HepG2 (cell line): ENCODE results near the gene EBP. TPM values are rescaled to one million over a fixed set of nuclear protein-coding genes. Genes with fewer than 3 reads are reported as not detected.

Experiments
- ATAC-seq: fragments of 200-7000 bp; cut with Tn5 transposase; 3 replicates; pipeline ENCODE4 v1.9.1; 2020; ENCODE audit warnings: mild to moderate bottlenecking, moderate library complexity
- BruUV-seq: library from RNA; stranded (reverse); fragments of 400-500 nt; replicated peaks from 2 replicates; lab custom pipeline; 2021; lab: Mats Ljungman, UMichigan
- CTCF ChIA-PET: fragments of 300-600 bp; formaldehyde crosslinking; extraction: SDS; loops from one replicate; lab custom pipeline; 2021; ENCODE audit warnings: low total read pairs, inconsistent platforms, low intra/inter-chr PET ratio; lab: Yijun Ruan, JAX
- POLR2A ChIA-PET: fragments of 350-600 bp; sonication (Branson Sonifier 250); formaldehyde crosslinking; loops from one replicate; lab custom pipeline; 2020; ENCODE audit warnings: antibody characterized with exemption, inconsistent platforms; lab: Yijun Ruan, JAX
- DNase-seq: peaks from one replicate; pipeline ENCODE4 v3.0.0-alpha.2; 2015; ENCODE audit warnings: low spot score
- FAIRE-seq: peaks from 3 replicates; lab custom pipeline; 2011; peaks lifted over from hg19 to GRCh38; lab: Jason Lieb, UNC
- H2AFZ ChIP-seq: one replicate; pipeline ENCODE4 v1.6.1; 2011; ENCODE audit warnings: low read length, inconsistent platforms
- H3K27ac ChIP-seq: fragments of 300-600 bp; 3 replicates; pipeline ENCODE4 v1.8.0; 2011; ENCODE audit warnings: mixed run types, mild to moderate bottlenecking, mixed read lengths, low read length, inconsistent platforms; ENCODE audit not compliant: insufficient read depth; ENCODE audit errors: extremely low read length
- H3K27me3 ChIP-seq, 2 experiments: fragments of 200-600 bp in 1 of 2; 2 replicates in 1 of 2; 3 replicates in 1 of 2; pipeline versions ENCODE4 v1.6.0 to v1.8.0; 2011; ENCODE audit warnings: low read length in 2 of 2, mild to moderate bottlenecking in 2 of 2, moderate library complexity in 2 of 2, inconsistent platforms in 1 of 2; ENCODE audit not compliant: insufficient read depth in 2 of 2, control insufficient read depth in 1 of 2
- H3K36me3 ChIP-seq, 2 experiments: fragments of 200-600 bp in 1 of 2; replicated peaks in 1 of 2; 2 replicates in 1 of 2; 3 replicates in 1 of 2; pipeline versions ENCODE4 v1.5.1 to v1.8.0; 2011; ENCODE audit warnings: low read length in 2 of 2, inconsistent platforms in 1 of 2; ENCODE audit not compliant: insufficient read depth in 2 of 2, control insufficient read depth in 1 of 2
- H3K4me1 ChIP-seq: 2 replicates; pipeline ENCODE4 v1.5.1; 2012; ENCODE audit warnings: low read length, inconsistent platforms; ENCODE audit not compliant: insufficient read depth
- H3K4me2 ChIP-seq: 2 replicates; pipeline ENCODE4 v1.6.0; 2011; ENCODE audit warnings: low read depth, low read length, inconsistent platforms
- H3K4me3 ChIP-seq, 3 experiments: fragments of 200-600 bp in 1 of 3; sonication (generic), shearing (Covaris generic) in 1 of 3; replicated peaks in 1 of 3; 2 replicates each; pipeline ENCODE4 v1.5.1; 2011 to 2016; ENCODE audit warnings: low read length in 3 of 3, inconsistent platforms in 2 of 3, low read depth in 2 of 3, mild to moderate bottlenecking in 2 of 3, control low read depth in 1 of 3, mixed read lengths in 1 of 3; ENCODE audit not compliant: insufficient read depth in 1 of 3
- H3K79me2 ChIP-seq: one replicate; pipeline ENCODE4 v1.6.1; 2011; ENCODE audit warnings: low read length, inconsistent platforms; ENCODE audit not compliant: insufficient read depth
- H3K9ac ChIP-seq: 2 replicates; pipeline ENCODE4 v1.6.0; 2011; ENCODE audit warnings: mild to moderate bottlenecking, low read depth, low read length, inconsistent platforms; ENCODE audit not compliant: insufficient read depth
- H3K9me3 ChIP-seq: 2 replicates; pipeline ENCODE4 v1.5.1; 2012; ENCODE audit warnings: mild to moderate bottlenecking, low read length
- H4K20me1 ChIP-seq: 2 replicates; pipeline ENCODE4 v1.6.0; 2011; ENCODE audit warnings: inconsistent platforms, mild to moderate bottlenecking, low read length, moderate library complexity; ENCODE audit not compliant: insufficient read depth
- ATF4 ChIP-seq, 2 experiments: fragments of 450-650 bp in 1 of 2; sonication (generic) in 1 of 2; formaldehyde crosslinking; IDR thresholded peaks; 2 replicates each; pipeline versions ENCODE4 v1.5.0 to v1.8.0; 2020 to 2022; ENCODE audit warnings: mild to moderate bottlenecking in 1 of 2, missing genetic modification reagents in 1 of 2
- EHMT2 ChIP-seq: fragments of 200-600 bp; sonication (generic); IDR thresholded peaks from 2 replicates; pipeline ENCODE4 v1.7.0; 2017; ENCODE audit warnings: antibody characterized with exemption, low read depth, low read length, borderline replicate concordance
- GPBP1L1 ChIP-seq: sonication (generic); formaldehyde crosslinking; IDR thresholded peaks from 2 replicates; pipeline ENCODE4 v1.5.0; 2020; ENCODE audit warnings: mild to moderate bottlenecking, missing genetic modification reagents
- HDAC1 ChIP-seq: sonication (generic); formaldehyde crosslinking; IDR thresholded peaks from 2 replicates; pipeline ENCODE4 v1.5.1; 2020; ENCODE audit warnings: mild to moderate bottlenecking, missing genetic modification reagents
- NRL ChIP-seq: sonication (generic); formaldehyde crosslinking; IDR thresholded peaks from 2 replicates; pipeline ENCODE4 v1.5.0; 2020; ENCODE audit warnings: missing genetic modification reagents, mild to moderate bottlenecking, moderate library complexity, borderline replicate concordance
- REL ChIP-seq: sonication (generic); formaldehyde crosslinking; conservative IDR thresholded peaks from 2 replicates; pipeline ENCODE4 v1.8.0; 2022; ENCODE audit warnings: mild to moderate bottlenecking, missing genetic modification reagents, moderate library complexity
- TEAD3 ChIP-seq: optimal IDR thresholded peaks from 2 replicates; pipeline ENCODE3; 2016; ENCODE audit warnings: borderline replicate concordance
- ZNF12 ChIP-seq: sonication (generic); formaldehyde crosslinking; IDR thresholded peaks from 2 replicates; pipeline ENCODE4 v1.5.0; 2020; ENCODE audit warnings: missing genetic modification reagents
- ZNF260 ChIP-seq: sonication (generic); formaldehyde crosslinking; IDR thresholded peaks from 2 replicates; pipeline ENCODE4 v1.4.0; 2020; ENCODE audit warnings: missing genetic modification reagents, low read depth, mild to moderate bottlenecking, borderline replicate concordance
- WGBS: methylation state at CpG from one replicate; pipeline ENCODE4 v1.1.6; 2017; ENCODE audit warnings: low lambda C conversion rate; 5-methylcytosine and 5-hydroxymethylcytosine counted together
- in situ Hi-C: cut with HindIII; loops from 2 replicates; pipeline ENCODE4 v1.10.0; 2017; ENCODE audit warnings: low pct_unique_long_range_greater_than_20kb; ENCODE audit not compliant: extremely low pct_ligation_motif_present
- intact Hi-C: fragments of 100-400 bp; cut with micrococcal nuclease; formaldehyde crosslinking; loops from one replicate; pipeline ENCODE4 v1.10.0; 2022; ENCODE audit not compliant: unreplicated experiment
- polyA plus RNA-seq, 8 experiments: library from polyadenylated mRNA; depleted of rRNA in 3 of 8; stranded (reverse) in 7 of 8; unstranded in 1 of 8; fragments of >200 nt; fragmentation: Illumina TruSeq in 4 of 8; extraction: Trizol in 4 of 8; gene quantifications; 2 replicates each; pipeline versions ENCODE4 v1.2.1 to v1.2.3, GENCODE V29; 2011 to 2016; ENCODE audit warnings: low read depth in 4 of 8, missing spikeins in 1 of 8, mixed read lengths in 1 of 8; ENCODE audit not compliant: insufficient read depth in 1 of 8
- total RNA-seq, 5 experiments: library from RNA; depleted of rRNA; stranded (reverse); fragments of >200 nt; fragmentation: Illumina TruSeq; extraction: Trizol; gene quantifications; 2 replicates each; pipeline ENCODE4 v1.2.3, GENCODE V29; 2016; ENCODE audit warnings: low read depth in 1 of 5
- TF ChIP-seq, protein P1 (sequence below): sonication (generic); formaldehyde crosslinking; IDR thresholded peaks from 2 replicates; pipeline ENCODE4 v1.4.0; 2020; ENCODE audit warnings: missing genetic modification reagents

The EBP gene
- total and polyA plus RNA-seq, 2 of the 13 experiments (the other 11 are each of a cell fraction or from before 2014, with no cell fraction given): 106 to 260 TPM

DNA sequence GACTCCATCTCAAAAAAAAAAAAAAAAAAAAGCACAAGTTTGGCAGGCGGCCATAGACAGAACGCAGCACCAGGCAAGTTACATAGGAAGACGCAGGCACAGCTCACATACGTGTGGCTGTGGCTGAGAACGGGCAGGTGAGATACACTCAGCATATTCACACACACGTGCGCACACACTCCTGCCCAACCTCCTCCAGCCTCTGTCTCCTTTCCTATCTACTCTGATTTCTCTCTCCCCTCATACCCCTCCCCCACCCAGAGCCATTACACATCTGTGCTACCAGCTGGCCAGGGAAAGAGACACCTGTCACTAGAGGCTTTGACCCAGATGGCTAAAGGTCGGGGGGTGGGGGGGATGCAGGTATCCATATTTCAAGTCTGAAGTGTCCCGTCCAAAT is 49.4 kb upstream of the EBP start:
- intact Hi-C loops (loop anchor here (5.0 to 10.0 kb wide), 2 partner anchors 35 to 63 kb away; partner anchors contain the start of genes PORCN and TBC1D25), in situ Hi-C loops (no loop called here)
- Histone ChIP-seq H3K4me1 (peaks cover 64% of the 10 kb centered on the region), H3K4me3 (no peak overlapping the region), H3K9me3 (no peaks in the 10 kb centered on the region), H3K27ac (no peak overlapping the region), H2AFZ (no peak overlapping the region), H3K4me2 (no peak overlapping the region), H4K20me1 (no peaks in the 10 kb centered on the region), H3K79me2 (peaks cover 25% of the 10 kb centered on the region), H3K36me3 (no peaks in the 10 kb centered on the region), H3K9ac (no peak overlapping the region), H3K27me3 (no peaks in the 10 kb centered on the region; a peak in 1 of 5 replicates)
- FAIRE-seq (no peak), ATAC-seq (no peak), DNase-seq (no peak)
- no peak for TF ChIP-seq REL (CRISPR knock-in tag)
- TF ChIP-seq ZNF12: no peak
- no peak for TF ChIP-seq NRL (CRISPR knock-in tag)
- TF ChIP-seq GPBP1L1 (CRISPR knock-in tag): no peak
- TF ChIP-seq ATF4 (CRISPR knock-in tag; IDR thresholded peaks at IDR 0.05): no peak
- no peak for TF ChIP-seq HDAC1 (CRISPR knock-in tag)
- TF ChIP-seq ZNF260 (CRISPR knock-in tag): no peak
- TF ChIP-seq, protein P1, sequence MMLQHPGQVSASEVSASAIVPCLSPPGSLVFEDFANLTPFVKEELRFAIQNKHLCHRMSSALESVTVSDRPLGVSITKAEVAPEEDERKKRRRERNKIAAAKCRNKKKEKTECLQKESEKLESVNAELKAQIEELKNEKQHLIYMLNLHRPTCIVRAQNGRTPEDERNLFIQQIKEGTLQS (CRISPR knock-in tag): no peak
- no peak for TF ChIP-seq TEAD3 (CRISPR knock-in tag)
- no peak for TF ChIP-seq EHMT2
- WGBS: 97% methylated on average over 7 of the region's 9 CpGs
- no TSS peak for BruUV-seq
- ChIA-PET CTCF (no interaction called here), POLR2A (no interaction called here)
